ENCODE measurements around the gene ANO1.

The ANO1 gene

DNA sequence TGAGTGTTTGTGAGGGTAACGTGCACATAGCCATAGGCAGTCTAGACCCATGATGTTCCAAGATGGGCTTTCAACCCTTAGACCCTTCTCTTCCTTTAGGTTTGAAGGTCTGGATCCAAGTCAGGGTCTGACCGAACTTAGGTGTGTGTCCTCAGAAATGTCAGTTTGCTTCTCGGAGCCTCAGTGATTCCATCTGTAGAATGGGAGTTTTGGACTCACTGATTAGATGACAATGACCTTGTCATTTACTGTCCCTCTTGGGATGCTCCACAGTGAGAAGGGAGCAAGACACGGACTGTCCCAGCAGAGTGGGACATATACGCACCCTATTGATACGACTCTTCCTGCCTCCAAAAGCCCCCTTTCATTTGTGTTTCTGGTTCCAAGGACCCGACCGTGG lies 37.7 kb downstream of the ANO1 start:
- DNase-seq (ENCODE audit: low read depth), result no peak

- DNase-seq (ENCODE audit: low read depth), result no peak
These were observed 38.4 kb downstream of the ANO1 start for GRCh38 chr11:70116386-70117065.

DNA sequence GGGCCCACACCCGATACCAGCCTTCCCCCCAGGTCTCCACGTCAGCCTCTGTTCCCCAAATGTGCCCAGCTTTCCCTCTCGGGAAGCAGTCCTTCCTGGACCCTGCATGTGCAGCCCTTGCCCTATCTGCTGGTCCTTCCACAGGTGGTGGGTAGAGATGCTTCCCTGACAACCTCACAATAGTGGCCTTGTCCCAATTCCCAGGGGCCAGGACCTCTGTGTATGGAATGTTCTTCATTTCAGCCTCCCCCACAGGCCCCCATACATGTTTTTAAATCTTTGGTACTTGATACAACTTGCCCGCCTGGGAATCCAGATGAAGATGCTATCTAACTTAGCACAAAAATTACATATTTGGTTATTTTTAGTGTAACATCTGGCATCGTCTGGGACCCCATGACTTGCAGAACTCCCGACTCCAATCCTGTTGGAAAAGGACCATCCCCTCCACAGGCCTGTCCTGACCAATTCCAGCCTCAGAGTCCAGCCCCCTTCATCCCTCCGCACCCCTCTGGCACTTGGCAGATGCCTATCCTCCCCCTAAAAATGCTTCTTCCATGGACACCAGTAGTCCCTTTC lies 39.5 kb downstream of the ANO1 start:
- no peak for DNase-seq (ENCODE audit: low read depth)

DNA sequence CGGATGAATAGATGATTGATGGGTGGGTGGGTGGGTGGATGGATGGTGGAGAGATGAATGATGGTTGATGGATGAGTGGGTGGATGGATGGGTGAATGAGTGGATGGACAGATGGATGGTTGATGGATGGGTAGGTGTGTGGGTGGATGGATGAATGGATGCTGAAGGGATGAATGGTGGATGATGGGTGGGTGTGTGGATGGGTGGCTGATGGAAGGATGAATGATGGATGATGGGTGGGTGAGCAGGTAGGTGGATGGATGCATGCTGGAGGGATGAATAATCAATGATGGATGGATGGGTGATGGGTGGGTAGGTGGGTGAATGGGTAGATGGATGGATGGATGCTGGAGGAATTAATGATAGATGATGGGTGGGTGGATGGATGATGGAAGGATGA lies 40.5 kb downstream of the ANO1 start:
- DNase-seq (ENCODE audit: low read depth), result no peak

DNA sequence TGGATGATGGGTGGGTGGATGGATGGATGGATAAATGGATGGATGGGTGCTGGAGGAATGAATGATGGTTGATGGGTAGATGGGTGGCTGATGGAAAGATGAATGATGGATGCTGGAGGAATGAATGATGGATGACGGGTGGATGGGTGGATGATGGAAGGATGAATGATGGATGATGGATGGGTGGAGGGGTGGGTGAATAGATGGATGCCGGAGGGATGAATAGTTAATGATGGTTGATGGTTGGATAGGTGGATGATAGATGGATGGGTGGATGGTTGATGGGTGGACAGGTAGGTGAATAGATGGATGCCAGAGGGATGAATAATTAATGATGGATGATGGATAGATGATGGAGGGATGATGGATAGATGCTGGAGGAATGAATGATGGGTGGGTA lies 41.4 kb downstream of the ANO1 start:
- DNase-seq (ENCODE audit: low read depth), result no peak

DNA sequence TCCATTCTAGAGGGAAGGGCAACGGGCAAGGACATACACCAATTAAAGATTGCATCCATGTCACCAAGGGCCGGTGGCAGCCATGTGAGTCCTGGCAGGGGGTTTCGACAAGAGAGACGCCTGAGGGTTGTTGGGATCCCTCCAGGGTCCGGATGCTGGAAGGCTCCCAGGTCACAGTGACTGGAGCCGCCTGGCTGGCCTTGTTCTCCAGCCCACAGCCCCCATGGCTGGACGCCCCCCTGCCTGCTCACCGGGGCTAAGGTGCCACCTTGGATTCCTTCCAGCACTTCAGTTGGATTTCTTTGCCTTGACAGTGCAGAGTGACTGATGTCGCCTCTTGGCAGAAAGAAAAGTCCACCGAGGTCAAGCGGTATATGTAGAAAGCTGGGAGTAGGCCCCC lies 42.6 kb downstream of the ANO1 start:
- no peak for DNase-seq (ENCODE audit: low read depth)

GRCh38 chr11:70122490-70123198 lies 44.5 kb downstream of the ANO1 start:
- no peak for DNase-seq (ENCODE audit: low read depth)

- no peak for DNase-seq (ENCODE audit: low read depth)
These were observed 45.6 kb downstream of the ANO1 start for GRCh38 chr11:70123711-70124110.

DNA sequence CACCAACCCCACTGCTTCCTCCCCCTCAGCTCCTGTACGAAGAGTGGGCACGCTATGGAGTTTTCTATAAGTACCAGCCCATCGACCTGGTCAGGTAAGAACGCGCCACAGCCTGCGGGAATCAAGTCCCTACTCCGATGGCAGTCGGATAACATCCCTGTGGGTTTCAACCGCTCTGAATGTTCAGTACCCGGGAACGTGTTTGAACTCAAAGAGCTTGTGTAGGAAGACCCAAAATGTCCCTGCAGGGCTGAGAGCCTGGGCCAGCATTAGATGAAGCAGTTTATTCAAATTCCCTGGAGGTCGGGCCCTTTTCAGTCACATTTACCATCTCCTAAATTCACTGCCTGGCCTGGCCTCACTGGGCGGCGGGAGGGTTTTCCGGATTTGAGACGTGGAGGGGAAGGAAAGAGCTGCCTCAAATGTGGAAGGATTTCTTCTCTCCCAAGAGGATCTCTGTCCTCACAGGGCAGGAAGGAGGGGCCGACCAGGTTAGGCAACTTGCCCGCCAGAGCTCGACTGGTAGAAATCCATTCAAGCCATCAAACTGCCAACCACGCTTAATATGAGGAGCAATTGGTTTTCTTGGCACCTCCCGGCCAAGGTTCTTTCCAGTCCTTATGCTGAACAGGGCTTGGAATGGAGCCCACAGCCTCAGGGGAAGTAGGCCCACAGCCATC lies 46.3 kb downstream of the ANO1 start:
- no peak for DNase-seq (ENCODE audit: low read depth)

DNA sequence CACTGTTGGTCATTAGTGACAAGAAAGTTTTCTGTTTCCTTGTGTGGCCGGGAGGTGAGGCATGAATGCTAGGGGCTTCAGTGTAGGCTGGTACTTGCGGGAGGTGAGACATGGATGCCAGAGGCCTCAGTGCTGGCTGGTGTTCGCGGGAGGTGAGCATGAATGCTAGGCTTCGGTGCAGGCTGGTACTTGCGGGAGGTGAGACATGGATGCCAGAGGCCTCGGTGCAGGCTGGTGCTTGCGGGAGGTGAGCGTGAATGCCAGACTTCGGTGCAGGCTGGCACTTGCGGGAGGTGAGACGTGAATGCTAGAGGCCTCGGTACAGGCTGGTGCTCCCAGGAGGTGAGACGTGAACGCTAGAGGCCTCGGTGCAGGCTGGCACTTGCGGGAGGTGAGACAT lies 48.4 kb downstream of the ANO1 start:
- no peak for DNase-seq (ENCODE audit: low read depth)

DNA sequence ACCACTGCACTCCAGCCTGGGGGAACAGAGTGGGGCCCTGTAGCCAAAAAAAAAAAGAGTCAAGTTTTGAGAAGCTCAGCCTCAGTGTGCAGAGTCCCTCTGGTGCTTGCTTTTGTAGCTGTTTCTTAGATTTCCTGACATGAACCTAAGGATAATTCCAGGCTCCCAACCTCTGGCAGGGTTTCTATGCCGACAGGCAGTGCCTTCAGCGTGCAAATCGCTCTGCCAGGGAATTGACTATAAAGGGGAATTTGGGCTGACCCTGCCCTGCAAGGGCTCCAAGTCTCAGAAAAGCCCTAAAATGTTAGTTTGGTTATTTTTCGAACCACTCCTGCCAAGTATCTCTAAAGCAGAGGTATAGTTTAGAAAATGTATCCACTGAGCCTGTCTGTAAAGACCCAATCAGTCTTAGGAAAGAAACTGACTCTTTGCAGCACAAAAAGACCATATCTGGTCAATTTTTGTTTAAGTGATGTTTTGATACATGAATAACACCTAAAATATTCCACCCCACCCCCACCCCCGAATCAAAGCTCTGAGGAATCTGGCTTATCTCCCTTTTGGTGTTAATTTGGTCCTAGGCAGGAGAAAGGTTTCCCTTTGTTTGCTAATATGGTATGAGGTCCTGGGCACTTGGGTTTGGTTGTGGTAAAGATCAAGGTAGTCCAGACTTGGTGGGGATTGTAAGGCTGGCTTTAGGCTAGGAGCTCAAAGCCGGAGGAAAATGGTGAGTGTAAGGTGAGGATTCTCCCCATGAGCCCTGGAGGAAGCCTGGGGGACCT lies 49.7 kb downstream of the ANO1 start:
- DNase-seq (ENCODE audit: low read depth), result no peak

DNA sequence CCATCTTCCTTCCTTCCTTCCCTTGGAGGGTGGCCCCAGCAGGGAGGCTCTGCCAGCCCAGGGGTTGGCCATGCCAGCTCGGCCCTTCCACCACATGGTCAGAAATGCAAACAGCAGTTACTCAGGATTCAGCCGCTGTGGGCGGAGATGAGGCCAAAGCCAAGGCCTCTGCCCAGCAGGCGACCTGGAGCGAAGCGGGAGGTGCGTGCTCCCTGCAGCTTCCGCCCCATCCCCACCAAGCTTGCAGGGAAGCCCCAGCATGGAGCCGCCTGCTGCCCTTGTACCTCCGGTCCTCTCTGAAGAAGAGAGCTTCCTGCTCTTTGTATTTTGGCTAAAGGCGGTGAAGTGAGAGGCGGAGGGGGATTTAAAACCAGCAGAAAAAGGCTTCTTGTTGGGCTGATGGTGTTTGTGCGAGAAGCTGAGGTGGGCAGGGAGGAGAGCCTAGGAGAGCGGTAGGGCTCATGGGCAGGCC lies 50.4 kb downstream of the ANO1 start:
- DNase-seq (ENCODE audit: low read depth), result no peak

GRCh38 chr11:70129051-70129592 lies 51.0 kb downstream of the ANO1 start:
- no peak for DNase-seq (ENCODE audit: low read depth)

GRCh38 chr11:70130636-70131035 lies 52.5 kb downstream of the ANO1 start:
- DNase-seq (ENCODE audit: low read depth), result no peak

DNA sequence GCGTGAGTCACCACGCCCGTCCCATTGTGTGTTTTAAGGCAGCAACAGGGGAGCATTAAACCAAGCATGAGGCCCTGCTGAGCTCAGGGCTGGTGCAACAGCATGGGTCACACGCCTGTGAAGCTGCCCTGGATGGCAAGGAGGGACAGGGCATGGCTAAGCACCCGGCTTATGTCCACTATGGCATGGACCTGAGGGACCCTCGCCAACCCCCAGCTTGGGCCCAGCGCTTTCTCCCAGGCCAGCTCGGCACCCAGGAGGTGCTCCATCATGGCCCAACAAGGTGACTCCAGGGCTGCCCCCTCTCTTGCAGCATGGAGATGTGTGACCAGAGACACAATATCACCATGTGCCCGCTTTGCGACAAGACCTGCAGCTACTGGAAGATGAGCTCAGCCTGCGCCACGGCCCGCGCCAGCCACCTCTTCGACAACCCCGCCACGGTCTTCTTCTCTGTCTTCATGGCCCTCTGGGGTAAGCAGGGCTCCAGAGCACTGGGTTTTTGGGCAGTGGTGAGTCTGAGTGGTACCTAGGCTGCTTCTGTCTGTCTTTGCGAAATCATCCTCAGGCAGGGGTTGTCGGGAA lies 53.6 kb downstream of the ANO1 start:
- DNase-seq (ENCODE audit: low read depth), result no peak

GRCh38 chr11:70132641-70133040 lies 54.5 kb downstream of the ANO1 start:
- DNase-seq (ENCODE audit: low read depth), result no peak

- no peak for DNase-seq (ENCODE audit: low read depth)
These were observed 55.7 kb downstream of the ANO1 start for GRCh38 chr11:70133771-70134335.

DNA sequence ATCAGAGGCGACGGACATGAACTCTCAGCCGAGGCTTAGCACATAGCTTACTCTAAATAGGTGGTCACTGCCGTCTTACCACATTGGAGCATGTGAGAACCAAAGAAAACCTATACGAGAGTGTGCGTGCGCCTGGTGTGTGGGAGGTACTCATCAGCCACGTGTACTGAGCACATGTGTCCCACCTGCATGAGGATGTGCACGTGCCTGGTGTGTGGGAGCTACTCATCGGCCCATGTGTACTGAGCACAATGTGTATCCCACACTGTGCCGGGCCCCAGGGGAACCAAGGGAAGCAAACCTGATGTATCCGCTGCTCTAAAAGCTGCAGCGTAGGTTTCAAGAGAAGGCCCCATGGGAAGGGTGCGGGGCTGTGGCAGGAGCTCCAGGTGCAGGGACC lies 56.4 kb downstream of the ANO1 start:
- DNase-seq (ENCODE audit: low read depth), result no peak

- DNase-seq (ENCODE audit: low read depth), result no peak
These were observed 57.0 kb downstream of the ANO1 start for GRCh38 chr11:70135142-70135541.

- no peak for DNase-seq (ENCODE audit: low read depth)
These were observed 57.5 kb downstream of the ANO1 start for GRCh38 chr11:70135625-70136059.

GRCh38 chr11:70137383-70137782 lies 59.3 kb downstream of the ANO1 start:
- no peak for DNase-seq (ENCODE audit: low read depth)
